Body of pancreas (tissue), 4 donors: ENCODE results near the gene ASB18.

Experiments used
- CTCF ChIP-seq, 7 experiments: fragments of 450-650 bp in 4 of 7; fragments of 200-600 bp in 3 of 7; sonication (generic) in 3 of 7; IDR thresholded peaks; one replicate each; pipeline ENCODE4 v1.5.1; 2016 to 2019; ENCODE audit warnings: antibody characterized with exemption in 7 of 7
- POLR2A ChIP-seq, 3 donors: fragments of 450-650 bp; IDR thresholded peaks; one replicate each; pipeline ENCODE4 v1.6.1; 2016; ENCODE audit warnings: antibody characterized with exemption in 3 of 3, mild to moderate bottlenecking in 2 of 3

- TF ChIP-seq CTCF (IDR thresholded peaks at IDR 0.05) (no peak), POLR2A (IDR thresholded peaks at IDR 0.05) (no peak)
These were observed 71.2 kb downstream of the ASB18 start for GRCh38 chr2:236193026-236193425.
